ENCODE data around the gene S100A6.

- TF ChIP-seq CTCF (IDR thresholded peaks at IDR 0.05; ENCODE audit: insufficient read depth, low read length, poor library complexity, severe bottlenecking) (no peak), EZH2phosphoT487 (conservative IDR thresholded peaks at IDR 0.05; ENCODE audit: low read length) (no peak)
Measured at GRCh38 chr1:153505576-153505975, 30.2 kb downstream of the S100A6 start.
